HG02970 (cell line): ENCODE data around the gene NRG3.

Experiments
- ATAC-seq: cut with Tn5 transposase; IDR thresholded peaks from one replicate; pipeline ENCODE4 v1.9.1; 2021; ENCODE audit warnings: mild to moderate bottlenecking, moderate library complexity, moderate number of reproducible peaks; ENCODE audit not compliant: unreplicated experiment, low FRiP score

Gene NRG3

GRCh38 chr10:82861889-82862288, 986.9 kb downstream of the NRG3 start:
- ATAC-seq: no peak

- no peak for ATAC-seq
Observed at GRCh38 chr10:82865366-82865765, 990.4 kb downstream of the NRG3 start.

- no peak for ATAC-seq
Observed at GRCh38 chr10:82866424-82867020, 991.5 kb downstream of the NRG3 start.

- ATAC-seq: no peak
Observed at GRCh38 chr10:82867056-82867455, 992.1 kb downstream of the NRG3 start.

- ATAC-seq: no peak
Observed at GRCh38 chr10:82874671-82875070, 999.7 kb downstream of the NRG3 start.

- ATAC-seq: no peak
Observed at GRCh38 chr10:82880776-82881290, 1005.8 kb downstream of the NRG3 start.

- no peak for ATAC-seq
Observed at GRCh38 chr10:82882722-82883121, 1007.7 kb downstream of the NRG3 start.

GRCh38 chr10:82883603-82884002, 1008.6 kb downstream of the NRG3 start:
- ATAC-seq: no peak

- no peak for ATAC-seq
Observed at GRCh38 chr10:82887488-82887887, 1012.5 kb downstream of the NRG3 start.

- no peak for ATAC-seq
Observed at GRCh38 chr10:82888809-82889455, 1013.9 kb downstream of the NRG3 start.

- no peak for ATAC-seq
Observed at GRCh38 chr10:82889728-82890127, 1014.7 kb downstream of the NRG3 start.

GRCh38 chr10:82890573-82890972, 1015.6 kb downstream of the NRG3 start:
- ATAC-seq: no peak

- ATAC-seq: no peak
Observed at GRCh38 chr10:82908096-82908495, 1033.1 kb downstream of the NRG3 start.

GRCh38 chr10:82908751-82909150, 1033.8 kb downstream of the NRG3 start:
- ATAC-seq: no peak

GRCh38 chr10:82910301-82910700, 1035.3 kb downstream of the NRG3 start:
- no peak for ATAC-seq

- ATAC-seq: no peak
Observed at GRCh38 chr10:82914655-82915136, 1039.7 kb downstream of the NRG3 start.

- no peak for ATAC-seq
Observed at GRCh38 chr10:82916941-82917340, 1041.9 kb downstream of the NRG3 start.

- ATAC-seq: no peak
Observed at GRCh38 chr10:82918022-82918421, 1043.0 kb downstream of the NRG3 start.

- ATAC-seq: no peak
Observed at GRCh38 chr10:82922046-82922445, 1047.1 kb downstream of the NRG3 start.

GRCh38 chr10:82922755-82923154, 1047.8 kb downstream of the NRG3 start:
- ATAC-seq: no peak

GRCh38 chr10:82924711-82925110, 1049.7 kb downstream of the NRG3 start:
- ATAC-seq: no peak

- ATAC-seq: no peak
Observed at GRCh38 chr10:82925547-82925946, 1050.6 kb downstream of the NRG3 start.
